ENCODE measurements around the gene TRIM37.

TRIM37 gene

DNA sequence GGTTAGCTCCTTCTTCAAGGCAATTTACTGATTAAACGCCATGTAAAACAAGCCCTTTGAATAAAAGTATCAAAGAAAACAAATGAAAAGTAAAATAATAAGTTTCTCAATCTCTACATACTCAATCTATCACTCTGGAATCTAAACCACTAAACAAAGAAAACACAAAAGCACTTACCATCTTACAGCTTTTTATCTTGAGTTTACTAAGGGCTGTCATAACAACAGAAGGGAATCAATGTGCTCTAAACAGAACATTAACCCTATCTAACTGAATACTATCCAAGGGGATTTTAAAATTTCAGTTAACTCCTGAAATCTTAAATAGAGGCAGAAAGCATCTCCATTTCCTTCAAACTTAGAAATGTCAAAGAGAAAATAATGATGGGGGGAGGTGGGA, 44.9 kb upstream of the TRIM37 start:
- peak overlapping the region; percentile 75 for H3K4me2 ChIP-seq (ENCODE audit: insufficient read depth, low read length)
- no peak for DNase-seq
- no peak for TF ChIP-seq EZH2 (IDR thresholded peaks at IDR 0.05; ENCODE audit: borderline replicate concordance, low read depth, low read length, severe bottlenecking)
- TF ChIP-seq, protein P1, sequence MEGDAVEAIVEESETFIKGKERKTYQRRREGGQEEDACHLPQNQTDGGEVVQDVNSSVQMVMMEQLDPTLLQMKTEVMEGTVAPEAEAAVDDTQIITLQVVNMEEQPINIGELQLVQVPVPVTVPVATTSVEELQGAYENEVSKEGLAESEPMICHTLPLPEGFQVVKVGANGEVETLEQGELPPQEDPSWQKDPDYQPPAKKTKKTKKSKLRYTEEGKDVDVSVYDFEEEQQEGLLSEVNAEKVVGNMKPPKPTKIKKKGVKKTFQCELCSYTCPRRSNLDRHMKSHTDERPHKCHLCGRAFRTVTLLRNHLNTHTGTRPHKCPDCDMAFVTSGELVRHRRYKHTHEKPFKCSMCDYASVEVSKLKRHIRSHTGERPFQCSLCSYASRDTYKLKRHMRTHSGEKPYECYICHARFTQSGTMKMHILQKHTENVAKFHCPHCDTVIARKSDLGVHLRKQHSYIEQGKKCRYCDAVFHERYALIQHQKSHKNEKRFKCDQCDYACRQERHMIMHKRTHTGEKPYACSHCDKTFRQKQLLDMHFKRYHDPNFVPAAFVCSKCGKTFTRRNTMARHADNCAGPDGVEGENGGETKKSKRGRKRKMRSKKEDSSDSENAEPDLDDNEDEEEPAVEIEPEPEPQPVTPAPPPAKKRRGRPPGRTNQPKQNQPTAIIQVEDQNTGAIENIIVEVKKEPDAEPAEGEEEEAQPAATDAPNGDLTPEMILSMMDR (IDR thresholded peaks at IDR 0.05; ENCODE audit: borderline replicate concordance, extremely low read depth, low read length, poor library complexity, severe bottlenecking), result no peak
- H3K9ac ChIP-seq (ENCODE audit: low read depth, low read length), result peak overlapping the region; percentile 89
- H3K9me3 ChIP-seq (ENCODE audit: insufficient read depth, low read length, severe bottlenecking), result no peaks in the 10 kb centered on the region
- peak overlapping the region in 1 of 2 experiments; percentile 15; a peak in 1 of 4 replicates for H3K4me3 ChIP-seq (ENCODE audit: low read depth in 1 of 2, low read length in 2 of 2)
- H3K36me3 ChIP-seq (ENCODE audit: insufficient read depth, low read length), result peaks cover 20% of the 10 kb centered on the region
- no peaks in the 10 kb centered on the region for H3K27me3 ChIP-seq (ENCODE audit: insufficient read depth, low read length, poor library complexity)
- no peak overlapping the region for H2AFZ ChIP-seq (ENCODE audit: low read depth, low read length)
- no peak for ATAC-seq (ENCODE audit: insufficient read depth, low read depth)
- peaks cover 48% of the 10 kb centered on the region for H4K20me1 ChIP-seq (ENCODE audit: insufficient read depth, low read length)
- H3K27ac ChIP-seq (ENCODE audit: low read length), result peak overlapping the region; percentile 3; the same call in 1 of the 2 replicates
- peaks cover 94% of the 10 kb centered on the region for H3K79me2 ChIP-seq (ENCODE audit: insufficient read depth, low read length)
- peaks cover 55% of the 10 kb centered on the region for H3K4me1 ChIP-seq (ENCODE audit: insufficient read depth, low read length)

DNA sequence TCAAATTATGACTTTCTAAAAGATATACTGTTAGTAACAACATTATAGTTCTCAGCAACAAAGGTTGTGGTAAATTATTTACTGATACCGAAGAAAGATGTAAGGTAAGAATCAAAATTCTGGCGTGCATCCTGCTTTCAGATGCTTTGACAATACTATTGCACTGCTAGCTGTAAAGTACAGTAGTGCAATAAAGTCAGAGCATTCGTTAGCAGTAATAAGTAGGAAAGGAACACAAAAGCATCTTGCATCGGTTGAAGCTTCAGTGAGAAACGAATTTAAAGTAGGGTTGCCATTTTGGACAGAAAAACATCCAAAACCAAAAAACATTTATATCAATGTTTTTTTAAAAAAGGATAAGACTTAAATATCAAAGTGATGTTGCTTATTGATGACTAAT, 44.3 kb upstream of the TRIM37 start:
- Histone ChIP-seq H3K79me2 (ENCODE audit: insufficient read depth, low read length) (peaks cover 94% of the 10 kb centered on the region), H3K27me3 (ENCODE audit: insufficient read depth, low read length, poor library complexity) (no peaks in the 10 kb centered on the region), H3K4me1 (ENCODE audit: insufficient read depth, low read length) (peaks cover 53% of the 10 kb centered on the region), H4K20me1 (ENCODE audit: insufficient read depth, low read length) (peaks cover 50% of the 10 kb centered on the region), H2AFZ (ENCODE audit: low read depth, low read length) (no peak overlapping the region), H3K27ac (ENCODE audit: low read length) (no peak overlapping the region), H3K9ac (ENCODE audit: low read depth, low read length) (no peak overlapping the region), H3K9me3 (ENCODE audit: insufficient read depth, low read length, severe bottlenecking) (no peaks in the 10 kb centered on the region), H3K4me3 (ENCODE audit: low read depth in 1 of 2, low read length in 2 of 2) (peak overlapping the region in 1 of 2 experiments; percentile 33; a peak in 1 of 4 replicates), H3K36me3 (ENCODE audit: insufficient read depth, low read length) (peaks cover 20% of the 10 kb centered on the region), H3K4me2 (ENCODE audit: insufficient read depth, low read length) (peak overlapping the region; percentile 75; the same call in 1 of the 2 replicates)
- no peak for TF ChIP-seq EZH2 (IDR thresholded peaks at IDR 0.05; ENCODE audit: borderline replicate concordance, low read depth, low read length, severe bottlenecking)
- TF ChIP-seq, protein P1 (IDR thresholded peaks at IDR 0.05; ENCODE audit: borderline replicate concordance, extremely low read depth, low read length, poor library complexity, severe bottlenecking), result no peak
- ATAC-seq (ENCODE audit: insufficient read depth, low read depth), result no peak
- DNase-seq, result no peak

DNA sequence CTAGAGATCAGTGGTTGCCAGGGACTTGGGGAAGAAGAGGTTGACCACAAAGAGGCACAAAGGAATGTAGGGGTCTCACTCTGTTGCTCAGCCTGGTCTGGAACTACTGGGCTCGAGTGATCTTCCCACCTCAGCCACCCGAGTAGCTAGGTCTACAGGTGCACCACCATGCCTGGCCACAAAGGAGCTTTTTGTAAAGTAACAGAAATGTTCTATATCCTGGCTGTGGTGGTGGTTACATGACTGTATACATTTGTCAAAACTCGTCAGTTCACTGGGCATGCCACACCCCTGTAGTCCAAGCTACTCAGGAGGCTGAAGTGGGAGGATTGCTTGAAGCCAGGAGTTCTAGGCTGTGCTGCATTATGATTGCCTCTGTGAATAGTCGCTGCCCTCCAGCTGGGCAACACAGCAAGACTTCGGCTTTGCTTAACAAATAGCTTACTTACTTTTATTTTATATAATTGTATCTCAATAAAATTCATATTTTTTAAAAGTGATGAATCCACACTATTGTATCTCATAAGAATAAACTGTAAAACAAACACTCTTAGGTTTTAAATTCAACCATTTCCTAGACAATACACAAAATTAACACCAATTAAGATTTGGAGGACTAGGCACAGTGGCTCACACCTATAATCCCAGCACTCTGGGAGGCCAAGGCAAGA, 43.3 kb upstream of the TRIM37 start:
- H3K4me2 ChIP-seq (ENCODE audit: insufficient read depth, low read length), result peak overlapping the region; percentile 75

More for the DNA sequence above, 43.3 kb upstream of the TRIM37 start:
- peaks cover 59% of the 10 kb centered on the region for H4K20me1 ChIP-seq (ENCODE audit: insufficient read depth, low read length)
- ATAC-seq (ENCODE audit: insufficient read depth, low read depth) (peak; percentile 10; the same call in 2 of the 3 replicates), DNase-seq (peak; percentile 20)
- H3K79me2 ChIP-seq (ENCODE audit: insufficient read depth, low read length), result peaks cover 100% of the 10 kb centered on the region
- peaks cover 53% of the 10 kb centered on the region for H3K4me1 ChIP-seq (ENCODE audit: insufficient read depth, low read length)
- no peaks in the 10 kb centered on the region for H3K27me3 ChIP-seq (ENCODE audit: insufficient read depth, low read length, poor library complexity)
- TF ChIP-seq, protein P1 (IDR thresholded peaks at IDR 0.05; ENCODE audit: borderline replicate concordance, extremely low read depth, low read length, poor library complexity, severe bottlenecking), result no peak
- TF ChIP-seq EZH2 (IDR thresholded peaks at IDR 0.05; ENCODE audit: borderline replicate concordance, low read depth, low read length, severe bottlenecking), result no peak
- H2AFZ ChIP-seq (ENCODE audit: low read depth, low read length), result no peak overlapping the region
- H3K9me3 ChIP-seq (ENCODE audit: insufficient read depth, low read length, severe bottlenecking), result no peaks in the 10 kb centered on the region
- peaks cover 29% of the 10 kb centered on the region for H3K36me3 ChIP-seq (ENCODE audit: insufficient read depth, low read length)
- H3K4me3 ChIP-seq (ENCODE audit: low read depth in 1 of 2, low read length in 2 of 2), result peak overlapping the region in 1 of 2 experiments; percentile 7; a peak in 1 of 4 replicates
- H3K9ac ChIP-seq (ENCODE audit: low read depth, low read length), result no peak overlapping the region
- peak overlapping the region; percentile 27 for H3K27ac ChIP-seq (ENCODE audit: low read length)

Data from DND-41 (cell line).